PFSK-1 (cell line): ENCODE results near the gene RABGAP1L.

Experiments
- FOXP2 ChIP-seq: optimal IDR thresholded peaks from 2 replicates; pipeline ENCODE3; 2011; ENCODE audit warnings: borderline replicate concordance, control low read depth, inconsistent platforms; ENCODE audit not compliant: insufficient read depth; ENCODE audit errors: extremely low read length, extremely low read depth
- POLR2AphosphoS5 ChIP-seq: IDR thresholded peaks from 2 replicates; pipeline ENCODE4 v1.6.1; 2012; ENCODE audit warnings: low read depth, mild to moderate bottlenecking, control low read depth, low read length, moderate library complexity
- REST ChIP-seq, 2 experiments: IDR thresholded peaks; 2 replicates each; pipeline versions ENCODE4 v1.6.1 to v1.8.0; 2011 to 2012; ENCODE audit warnings: low read depth in 2 of 2, low read length in 2 of 2, control low read depth in 1 of 2, inconsistent platforms in 1 of 2, mild to moderate bottlenecking in 1 of 2, moderate library complexity in 1 of 2; ENCODE audit not compliant: insufficient read depth in 1 of 2
- SIN3A ChIP-seq: IDR thresholded peaks from 2 replicates; pipeline ENCODE4 v1.6.1; 2012; ENCODE audit warnings: mild to moderate bottlenecking, low read length, moderate library complexity, borderline replicate concordance; ENCODE audit not compliant: insufficient read depth
- TAF1 ChIP-seq: IDR thresholded peaks from 2 replicates; pipeline ENCODE4 v1.6.1; 2012; ENCODE audit warnings: low read length, control low read depth, borderline replicate concordance; ENCODE audit not compliant: insufficient read depth

- TF ChIP-seq SIN3A: no peak
- TF ChIP-seq REST (IDR thresholded peaks at IDR 0.05; ENCODE audit: insufficient read depth in 1 of 2, low read depth in 2 of 2, low read length in 2 of 2): no peak
- no peak for TF ChIP-seq TAF1
- no peak for TF ChIP-seq FOXP2
- TF ChIP-seq POLR2AphosphoS5: no peak
Observed at GRCh38 chr1:174768949-174769348, 609.6 kb downstream of the RABGAP1L start.
